Left ventricle myocardium superior (tissue), 1 donor: ENCODE measurements around the gene FARS2. TPM values are rescaled to one million over a fixed set of nuclear protein-coding genes. Genes with fewer than 3 reads are reported as not detected.

Source experiments
- ATAC-seq: fragments of 200-7000 bp; cut with Tn5 transposase; one replicate; pipeline ENCODE4 v1.9.1; 2020; ENCODE audit warnings: mild to moderate bottlenecking, moderate library complexity
- DNase-seq: peaks from one replicate; pipeline ENCODE4 v3.0.0-alpha.2; 2020
- intact Hi-C: fragments of 100-400 bp; cut with micrococcal nuclease; formaldehyde crosslinking; loops from one replicate; pipeline ENCODE4 v1.11.0; 2022
- total RNA-seq: library from RNA; stranded (reverse); fragmentation: NEBNext Ultra II Directional; extraction: Animal tissue kit (Norgen Biotek cat#: 25700); gene quantifications from one replicate; pipeline ENCODE4 v1.2.1, GENCODE V29; 2021
- donor health status: DM: no; HTN: yes; CAD: no; lungs with severe emphysema.

The FARS2 gene
- total RNA-seq, 1 donor from 2014 or later = 19.4 TPM

DNA sequence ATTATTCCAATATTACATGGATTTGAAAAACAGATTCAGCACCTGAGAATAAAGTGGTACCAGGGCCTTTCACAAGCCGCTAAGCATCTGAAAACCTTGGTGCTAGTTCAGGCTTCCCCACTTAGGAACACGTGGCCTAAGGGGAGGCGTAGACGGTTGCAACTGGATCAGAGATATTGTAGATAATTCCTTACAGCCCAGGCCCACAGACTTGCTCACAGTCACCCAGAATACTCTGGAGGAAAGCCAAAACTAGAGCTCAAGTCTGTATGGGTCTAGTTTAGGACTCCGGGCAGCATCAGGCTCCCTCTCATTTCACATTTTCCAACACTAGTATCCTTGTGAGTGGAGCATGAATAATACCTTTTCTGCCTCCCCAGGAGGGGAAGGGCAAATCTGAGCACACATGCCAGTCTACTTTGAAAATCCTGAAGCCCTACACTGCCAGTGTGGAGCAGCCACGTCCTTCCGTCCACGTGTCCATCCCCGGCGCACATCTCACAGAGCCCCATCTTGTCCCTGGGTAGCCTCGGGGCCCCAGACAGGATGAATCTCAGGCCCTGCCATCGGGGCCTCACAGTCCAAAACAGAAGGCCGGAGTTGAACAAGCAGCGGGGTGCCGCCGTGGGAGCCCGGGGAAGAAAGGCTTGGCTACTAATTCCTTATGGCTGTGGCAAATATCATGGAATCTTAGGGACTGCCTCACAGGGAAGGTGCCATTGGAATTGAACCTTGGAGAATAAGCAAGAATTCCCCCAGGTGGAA is 446.1 kb downstream of the FARS2 start:
- DNase-seq = no peak
- intact Hi-C loops = no loop called here
- no peak for ATAC-seq

DNA sequence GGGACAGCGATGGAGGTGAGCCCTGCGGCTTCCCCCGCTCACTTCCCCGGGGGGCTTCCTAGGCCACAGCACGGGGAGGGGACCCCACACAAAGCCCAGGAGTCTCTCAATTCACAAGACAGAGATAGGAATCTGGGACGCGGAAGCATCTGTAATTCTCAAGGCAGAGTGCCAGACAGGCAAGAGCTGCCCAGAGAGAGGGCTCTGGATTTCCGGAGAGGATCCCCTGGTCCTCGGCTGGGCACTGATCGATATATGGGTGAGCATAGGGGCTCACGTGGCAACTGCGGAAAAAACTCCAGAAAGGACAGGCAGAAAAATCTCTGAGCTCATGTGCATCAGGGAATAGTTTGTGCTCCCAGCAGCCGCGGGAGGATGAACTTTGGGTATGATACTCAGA is 449.2 kb downstream of the FARS2 start:
- intact Hi-C loops = no loop called here
- ATAC-seq (no peak), DNase-seq (no peak)

DNA sequence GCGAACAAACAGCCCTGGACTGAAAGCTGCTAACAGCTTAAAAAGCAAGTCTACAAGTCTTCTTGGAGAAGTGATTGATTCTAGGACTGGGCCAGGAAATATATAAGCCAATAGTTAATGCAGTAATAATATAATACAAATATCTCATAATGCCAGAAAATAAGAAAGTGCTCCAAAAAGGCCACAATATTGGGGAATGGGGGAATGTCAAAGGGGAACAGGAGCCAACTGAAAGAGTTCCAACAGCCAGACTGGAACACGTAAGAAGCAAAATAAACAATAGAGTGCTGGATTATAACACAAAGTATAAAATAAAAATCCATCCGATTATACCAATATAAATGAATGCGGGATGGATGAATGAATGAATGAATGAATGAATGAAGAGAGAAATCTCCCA is 449.6 kb downstream of the FARS2 start:
- DNase-seq (no peak), ATAC-seq (no peak)
- intact Hi-C loops = no loop called here

DNA sequence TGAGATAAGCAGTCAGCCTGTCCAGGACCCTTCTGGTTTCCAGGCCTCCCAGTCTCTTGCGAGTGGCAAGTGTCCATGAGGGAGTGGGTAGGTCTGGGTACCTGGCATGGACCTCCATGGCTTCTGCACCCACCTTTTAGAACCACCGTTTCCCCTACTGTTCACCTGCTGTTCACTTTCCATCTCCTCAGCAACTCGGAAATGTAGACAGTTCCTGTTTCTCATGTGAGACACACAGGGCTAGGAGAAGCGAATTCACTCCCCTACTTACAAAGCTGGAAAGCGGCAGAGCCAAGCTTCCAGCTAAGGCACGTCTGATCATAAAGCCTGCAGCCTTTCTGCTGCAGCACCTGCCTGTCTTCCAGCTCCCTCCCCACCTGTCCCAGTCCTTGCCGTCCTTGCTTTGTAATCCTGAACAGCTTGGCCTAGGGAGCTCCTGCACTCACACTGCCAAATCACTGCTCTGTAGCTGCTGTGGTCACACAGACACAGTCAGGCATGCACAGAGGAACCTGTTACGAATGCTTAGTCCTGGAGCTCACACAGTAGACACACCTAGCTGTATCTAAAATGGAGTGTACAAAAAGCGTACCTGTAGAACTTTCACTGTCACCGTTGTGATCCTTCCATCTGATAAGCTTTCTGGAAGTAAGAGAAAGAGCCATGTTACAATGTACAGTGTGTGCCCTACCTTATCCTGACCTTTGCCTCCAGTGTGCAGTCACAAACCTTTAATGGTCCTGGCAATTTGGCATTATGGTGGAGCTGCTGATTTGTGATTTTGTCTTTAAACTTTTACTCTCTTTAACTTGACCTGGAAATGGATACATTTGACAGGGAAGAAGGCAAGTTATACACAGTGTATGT is 451.3 kb downstream of the FARS2 start:
- DNase-seq = no peak
- intact Hi-C loops = no loop called here
- ATAC-seq = no peak

DNA sequence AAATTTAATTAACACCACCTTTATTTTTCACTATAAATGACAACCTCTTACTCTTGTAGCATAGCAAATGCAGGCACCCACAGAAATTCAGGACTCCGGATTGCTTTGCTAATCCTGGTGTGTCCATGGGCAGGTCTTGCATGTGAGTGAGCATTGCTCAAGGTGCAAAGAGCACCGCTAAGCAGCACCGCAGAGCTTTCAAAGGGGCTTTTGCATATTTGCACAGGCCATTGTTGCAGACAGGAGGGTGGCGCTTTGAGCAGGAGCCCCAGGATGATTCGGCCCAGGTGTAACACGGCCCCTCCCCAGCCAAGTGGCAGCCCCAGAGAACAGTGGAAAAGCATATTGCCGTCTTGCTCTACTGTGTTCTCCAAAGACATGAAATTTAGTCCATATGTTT is 452.2 kb downstream of the FARS2 start:
- no peak for DNase-seq
- intact Hi-C loops = no loop called here
- no peak for ATAC-seq

DNA sequence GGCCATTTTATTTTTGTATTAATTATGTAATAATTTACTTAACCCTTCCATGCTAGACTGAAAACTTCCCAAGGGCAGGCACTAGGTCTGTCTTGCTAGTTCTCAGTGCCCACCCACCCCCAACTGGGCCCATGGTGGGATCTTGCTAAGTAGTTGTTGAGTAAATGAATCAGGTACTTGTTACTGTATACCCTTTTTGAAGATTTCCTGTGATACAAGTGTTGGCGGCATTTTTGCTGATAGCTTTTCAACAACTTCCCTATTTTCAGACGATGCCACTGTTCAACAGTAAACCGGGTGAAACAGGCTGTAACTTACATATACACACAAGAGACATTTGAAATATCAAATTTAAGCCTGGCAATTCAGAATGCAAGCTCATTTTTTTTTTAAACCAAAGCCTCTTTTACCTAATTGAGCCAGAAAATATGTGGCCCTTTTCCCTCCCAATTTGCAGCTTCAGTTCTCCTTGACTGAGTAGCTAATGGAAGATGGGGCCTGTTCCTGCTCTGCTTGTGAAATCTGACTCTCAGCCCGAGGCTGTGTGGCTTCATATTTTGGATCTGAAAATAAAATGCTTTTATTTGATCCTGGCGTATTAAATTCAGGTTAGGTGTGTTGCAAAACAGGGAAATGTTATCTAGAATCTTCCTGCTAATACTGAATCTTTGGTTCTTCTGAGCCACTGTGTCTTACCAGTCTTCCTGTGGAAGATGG is 457.1 kb downstream of the FARS2 start:
- ATAC-seq = no peak

DNA sequence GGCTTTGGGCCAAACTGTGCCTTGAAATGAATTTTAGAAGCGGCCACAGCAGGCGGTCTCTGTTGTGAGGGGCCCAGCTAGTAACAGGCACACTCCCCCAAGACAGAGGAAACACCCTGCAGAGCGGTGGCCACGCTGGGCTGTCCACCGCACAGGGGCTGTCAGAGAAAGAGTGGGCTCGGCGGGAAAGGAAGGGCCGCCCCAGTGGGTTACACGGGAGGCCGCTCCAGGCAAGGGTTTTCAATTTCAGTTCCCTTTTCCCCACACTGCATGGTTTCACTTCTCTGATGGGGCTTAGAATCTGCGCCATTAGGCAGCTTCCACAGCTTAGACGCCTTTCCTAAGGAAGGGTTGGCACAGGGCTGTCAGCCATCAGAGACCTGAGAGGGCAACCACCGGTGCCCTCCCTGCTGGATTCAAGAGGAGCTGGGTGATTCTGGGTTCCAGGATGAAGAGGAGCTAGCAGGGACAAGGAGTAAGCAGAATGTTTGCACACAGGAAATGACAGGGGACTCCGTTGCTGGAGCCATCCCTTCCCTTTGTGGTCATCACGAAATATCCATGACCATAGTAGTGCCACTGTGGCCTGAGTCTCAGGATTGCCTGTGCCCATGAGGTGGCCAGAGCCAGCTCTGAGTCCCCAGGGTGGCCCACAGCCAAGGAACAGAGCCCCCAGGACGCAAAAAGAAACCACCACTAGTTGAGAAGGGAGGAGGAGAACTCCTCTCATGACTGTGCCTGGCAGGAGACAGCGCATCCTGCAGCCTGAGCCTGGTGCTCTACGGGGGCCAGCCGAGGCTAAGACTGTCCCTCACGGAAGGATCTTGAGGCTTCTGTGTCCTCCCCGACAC is 462.8 kb downstream of the FARS2 start:
- peak; percentile 83 for ATAC-seq
- intact Hi-C loops = no loop called here
- DNase-seq = peak; percentile 43

More for the DNA sequence above, 457.1 kb downstream of the FARS2 start:
- intact Hi-C loops = no loop called here
- no peak for DNase-seq

DNA sequence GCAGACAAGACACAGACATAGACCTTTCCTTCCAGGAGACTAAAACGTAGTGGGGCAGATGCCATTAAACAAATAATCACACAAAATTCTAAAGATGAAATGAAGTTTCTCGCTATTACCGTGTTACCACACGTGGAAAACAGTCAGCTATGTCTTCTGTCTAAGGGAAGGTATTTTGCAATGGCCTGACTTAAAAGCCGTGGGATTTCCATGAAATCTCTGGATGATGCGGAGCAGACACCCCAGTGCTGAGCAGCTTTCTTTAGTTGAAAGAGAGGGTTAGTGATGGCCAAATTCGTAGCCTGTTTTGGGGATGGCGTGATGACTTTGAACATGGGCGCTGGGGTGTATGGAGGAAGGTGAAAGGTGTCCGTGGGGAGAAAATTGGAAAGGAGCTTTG is 463.6 kb downstream of the FARS2 start:
- DNase-seq = no peak
- intact Hi-C loops = no loop called here
- ATAC-seq = no peak

DNA sequence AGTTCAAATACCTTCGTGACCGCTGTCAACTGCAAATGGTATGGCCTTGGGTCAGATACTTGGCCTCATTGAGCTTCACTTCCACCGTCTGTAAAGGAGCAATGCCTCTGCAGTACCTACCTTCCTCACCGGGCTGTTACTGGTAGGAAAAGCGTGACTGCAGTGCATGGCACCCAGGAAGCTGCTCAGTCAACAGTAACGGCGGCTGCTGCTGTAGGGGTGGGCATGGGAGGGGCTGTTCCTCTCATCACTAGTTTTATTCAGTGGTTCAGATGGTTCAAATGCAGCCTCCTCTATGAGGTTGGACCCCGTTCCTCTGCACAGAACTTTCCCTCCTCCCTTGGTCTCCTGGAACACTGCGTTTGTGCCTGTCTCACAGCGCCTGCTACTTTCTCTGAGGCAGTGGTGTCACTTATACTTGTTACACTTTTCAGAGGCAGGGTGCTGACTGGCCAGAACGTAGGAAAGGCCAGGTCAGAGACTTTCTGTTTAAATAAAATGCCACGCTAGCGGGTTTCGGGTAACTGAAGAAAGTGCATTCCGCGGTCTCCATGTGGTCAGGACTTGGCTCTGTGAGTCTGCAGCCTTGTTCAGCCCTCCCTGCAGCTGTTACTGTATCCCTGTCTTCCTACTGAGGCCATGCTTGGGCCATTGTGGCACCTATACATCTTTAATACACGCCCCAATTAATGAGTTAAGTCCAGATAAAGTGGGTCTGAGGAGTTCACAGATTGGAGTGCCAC is 465.8 kb downstream of the FARS2 start:
- ATAC-seq (no peak), DNase-seq (no peak)
- intact Hi-C loops = no loop called here

DNA sequence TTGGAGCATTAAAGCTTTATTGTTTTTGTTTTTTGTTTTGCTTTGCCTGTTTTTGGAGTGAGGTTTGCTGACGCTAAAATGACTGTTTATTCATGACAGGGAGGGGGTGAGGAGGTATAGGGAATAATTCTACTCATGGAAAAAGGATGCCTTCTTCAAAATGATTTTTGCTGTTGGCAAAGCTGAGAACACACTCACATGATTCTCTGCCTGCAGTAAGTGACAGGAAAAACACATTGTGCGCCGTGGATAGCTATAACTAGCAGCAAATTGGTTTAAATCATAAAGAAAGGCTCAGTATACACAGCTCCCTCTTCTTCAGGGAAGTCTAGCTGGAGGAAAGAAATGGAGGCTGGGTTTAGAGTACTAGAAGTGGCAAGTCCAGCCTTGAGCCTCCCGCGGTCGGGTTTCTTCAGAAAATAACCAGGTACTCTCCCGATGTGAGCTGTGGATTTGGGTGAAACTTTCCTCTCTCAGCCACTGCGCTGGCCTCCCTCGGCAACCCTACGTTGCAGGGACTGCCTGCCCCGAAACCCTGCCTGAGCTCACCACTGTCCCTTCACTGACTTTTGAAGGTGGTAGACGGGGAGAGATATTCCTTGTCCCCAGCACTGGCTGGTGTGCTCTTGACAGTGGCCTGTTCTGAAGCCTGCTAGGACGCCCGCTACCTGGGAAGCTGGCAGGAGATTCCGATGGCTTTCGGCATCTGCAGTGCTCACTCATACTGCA is 467.2 kb downstream of the FARS2 start:
- DNase-seq (no peak), ATAC-seq (no peak)
- intact Hi-C loops = no loop called here

DNA sequence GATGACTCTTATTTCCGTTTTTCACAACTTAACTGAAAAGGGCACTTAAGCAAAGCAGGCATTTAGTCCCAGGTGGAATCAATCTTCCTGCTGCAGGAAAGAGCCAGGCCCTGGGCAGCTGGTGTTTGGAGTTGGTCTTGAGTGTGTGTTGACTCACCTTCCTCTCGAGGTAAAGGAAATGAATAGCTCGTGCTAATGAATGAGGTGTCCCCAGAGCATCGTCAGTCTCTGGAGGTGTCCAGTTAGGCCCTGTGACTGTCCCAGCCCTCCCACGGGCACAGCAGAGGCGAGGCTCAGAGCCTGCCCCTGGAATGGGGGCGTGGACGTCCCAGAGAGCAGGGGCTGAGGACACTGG is 467.7 kb downstream of the FARS2 start:
- DNase-seq (no peak), ATAC-seq (no peak)
- intact Hi-C loops = no loop called here

DNA sequence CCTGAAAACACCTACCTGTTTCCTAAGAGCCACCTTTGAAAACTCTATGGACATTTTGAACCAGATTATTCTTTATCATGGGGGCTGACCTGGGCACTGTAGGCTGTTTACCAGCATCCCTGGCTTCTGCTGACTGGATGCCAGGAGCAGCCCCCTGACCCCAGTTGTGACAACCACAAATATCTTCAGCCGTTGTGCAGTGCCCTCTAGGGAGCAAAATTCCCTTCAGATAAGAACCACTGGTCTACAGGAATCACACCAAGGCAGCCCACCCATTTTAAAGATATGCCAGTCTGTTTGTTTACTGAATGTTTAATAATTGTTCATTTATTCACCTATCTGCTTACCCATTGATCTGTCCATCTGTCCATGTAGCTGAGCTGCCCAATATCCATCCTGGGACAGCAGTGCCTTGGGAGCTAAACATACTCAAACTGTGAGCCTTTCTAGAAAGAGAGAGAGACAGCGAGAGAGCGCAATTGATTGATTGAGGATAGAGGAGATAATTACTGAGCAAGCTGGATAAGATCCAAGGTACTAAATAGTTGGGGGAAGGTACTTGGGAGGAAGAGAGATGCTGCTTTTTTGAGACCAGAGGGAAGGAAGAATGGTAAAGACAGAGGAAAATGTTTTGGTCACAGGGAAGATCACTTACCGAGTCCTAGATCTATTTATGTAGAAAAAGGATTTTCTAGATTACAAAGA is 468.7 kb downstream of the FARS2 start:
- no peak for ATAC-seq
- intact Hi-C loops = no loop called here
- no peak for DNase-seq

DNA sequence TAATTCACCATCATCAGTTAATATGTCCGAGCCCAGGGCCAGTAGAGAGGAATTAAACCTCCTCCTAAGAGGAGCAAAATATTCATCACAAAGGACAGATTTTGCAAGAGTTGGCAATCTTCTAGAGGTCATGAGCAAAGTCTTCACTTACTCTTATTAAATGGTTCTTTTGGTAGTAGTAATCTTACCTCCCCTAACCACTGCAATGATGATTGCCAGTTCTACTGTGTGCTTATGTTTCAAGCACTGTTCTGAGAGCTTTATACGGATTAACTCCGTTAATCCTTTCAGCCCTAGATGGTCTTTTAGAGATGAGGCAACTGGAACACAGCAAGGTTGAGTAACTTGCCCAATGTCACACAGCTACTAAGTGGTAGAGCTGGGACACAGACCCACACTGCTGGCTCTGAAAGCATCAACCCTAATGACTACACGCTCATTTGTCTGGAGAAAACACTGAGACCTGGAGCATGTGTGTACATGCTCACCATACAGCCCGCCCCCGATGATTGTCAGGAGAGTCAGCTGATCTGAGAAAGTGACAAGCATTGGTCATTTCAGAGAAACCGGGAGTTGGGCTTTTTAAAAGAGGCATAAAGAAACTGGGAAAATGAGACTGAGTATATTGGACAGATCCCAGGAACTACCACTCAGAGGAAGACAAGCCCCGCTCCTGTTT is 469.4 kb downstream of the FARS2 start:
- ATAC-seq = no peak
- intact Hi-C loops = no loop called here
- DNase-seq = no peak

DNA sequence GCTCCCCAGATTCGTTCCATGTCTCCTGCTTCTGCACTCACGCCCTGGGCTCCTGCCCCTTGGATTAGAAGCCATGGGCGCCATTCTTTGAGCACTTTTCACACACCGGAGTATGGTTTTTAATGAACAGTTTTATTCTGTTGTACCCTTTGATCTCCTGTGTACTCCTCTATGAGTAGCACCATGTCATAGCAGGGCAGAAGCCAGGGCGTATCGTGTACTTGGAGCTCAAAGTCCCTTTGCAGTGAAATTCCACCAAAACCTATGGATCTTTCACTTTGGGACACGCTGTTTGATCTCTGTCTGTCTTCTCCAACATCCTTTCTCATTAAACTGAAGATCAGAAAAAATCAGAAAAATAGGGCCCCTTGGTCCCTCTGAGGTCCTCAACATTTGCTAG is 470.1 kb downstream of the FARS2 start:
- intact Hi-C loops = no loop called here
- no peak for ATAC-seq
- no peak for DNase-seq

DNA sequence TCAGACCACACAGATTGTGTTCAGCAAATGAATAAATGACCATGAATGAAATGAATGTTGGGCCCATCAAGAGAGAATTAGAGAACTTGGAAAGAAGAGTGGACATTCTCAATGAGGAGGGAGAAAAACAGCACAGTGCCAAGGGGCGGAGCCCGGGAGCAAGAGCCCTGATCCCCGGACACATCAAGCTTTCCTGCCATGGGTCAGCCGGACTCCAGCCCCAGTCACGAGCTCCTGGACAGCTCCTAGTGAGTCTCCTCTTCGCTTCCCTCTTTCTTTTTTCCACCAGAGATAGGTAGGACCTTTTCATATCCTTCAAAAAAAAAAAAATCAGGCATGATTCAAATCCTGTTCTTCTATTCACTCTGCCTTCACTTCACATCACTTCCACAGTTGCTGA is 471.2 kb downstream of the FARS2 start:
- no peak for DNase-seq
- intact Hi-C loops = no loop called here
- no peak for ATAC-seq

DNA sequence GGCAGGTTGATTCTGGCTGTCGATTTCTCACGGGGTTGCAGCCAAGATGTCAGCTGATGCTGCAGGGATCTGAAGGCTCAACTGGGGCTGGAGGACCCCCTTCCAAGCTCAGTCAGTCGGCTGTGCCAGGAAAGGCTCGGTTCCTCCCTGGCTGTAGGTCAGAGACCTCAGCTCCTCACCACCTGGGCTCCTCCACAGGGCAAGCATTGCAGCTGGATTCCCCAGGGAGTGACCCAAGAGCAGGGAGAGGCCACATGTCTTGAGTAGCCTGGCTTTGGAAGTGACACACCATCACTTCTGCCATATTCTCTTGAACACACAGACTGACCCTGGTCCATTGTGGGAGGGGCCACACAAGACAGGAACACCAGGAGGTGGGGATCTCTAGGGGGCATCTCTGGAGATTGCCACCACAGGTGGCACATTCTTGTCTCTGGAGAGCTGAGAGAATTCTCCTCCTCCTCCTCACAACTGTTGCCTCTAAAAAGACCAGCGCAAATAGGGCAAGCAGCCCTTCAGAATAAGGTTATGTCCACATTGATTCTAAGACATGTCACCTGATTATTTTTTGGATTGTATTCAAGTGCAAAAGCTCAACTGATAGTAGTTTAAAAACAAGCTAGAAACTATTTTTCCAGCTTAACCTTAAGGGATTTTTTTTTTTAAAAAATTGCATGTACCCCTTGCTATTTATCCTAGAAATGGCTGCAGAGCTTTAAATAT is 474.9 kb downstream of the FARS2 start:
- intact Hi-C loops = no loop called here
- ATAC-seq = no peak
- no peak for DNase-seq
